GM12872 (cell line): Measurements from ENCODE around the gene LAMTOR4.

ENCODE experiments used
- TF ChIP-seq, protein P1 (sequence below): IDR thresholded peaks from 3 replicates; pipeline ENCODE4 v1.5.1; 2011; ENCODE audit warnings: low read depth, mild to moderate bottlenecking, low read length, moderate library complexity; ENCODE audit not compliant: insufficient read depth

The LAMTOR4 gene

DNA sequence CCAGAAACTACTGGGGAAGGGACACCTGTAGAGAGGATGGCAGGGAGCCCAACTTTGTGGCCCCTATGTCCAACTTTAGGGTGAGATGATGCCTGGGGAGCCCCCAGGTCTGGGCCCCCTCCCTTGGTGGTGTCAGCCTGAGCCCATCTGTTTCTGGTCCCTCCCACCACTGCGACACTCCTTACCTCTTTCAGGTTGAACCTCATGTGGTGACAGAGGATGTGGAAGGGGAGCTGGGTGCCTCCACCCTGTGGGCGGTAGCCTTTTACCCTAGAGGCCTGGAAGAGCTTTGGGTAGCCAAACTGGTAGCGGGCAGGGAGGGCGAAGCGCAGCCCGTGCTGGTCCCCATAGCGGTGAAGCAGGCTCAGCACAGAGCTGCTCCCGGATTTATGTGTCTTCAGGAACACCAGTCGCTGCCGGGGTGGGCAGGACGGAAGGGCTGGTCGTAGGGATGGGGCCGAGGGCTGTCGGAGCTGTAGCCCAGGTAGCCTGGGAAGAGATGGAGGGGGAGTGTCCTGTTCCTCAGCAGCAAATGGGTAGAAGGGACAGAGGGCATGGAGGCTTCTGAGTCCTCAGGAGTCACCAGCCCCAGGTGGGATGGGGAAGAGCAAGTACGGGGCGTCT is 17.7 kb downstream of the LAMTOR4 start:
- TF ChIP-seq, protein P1, sequence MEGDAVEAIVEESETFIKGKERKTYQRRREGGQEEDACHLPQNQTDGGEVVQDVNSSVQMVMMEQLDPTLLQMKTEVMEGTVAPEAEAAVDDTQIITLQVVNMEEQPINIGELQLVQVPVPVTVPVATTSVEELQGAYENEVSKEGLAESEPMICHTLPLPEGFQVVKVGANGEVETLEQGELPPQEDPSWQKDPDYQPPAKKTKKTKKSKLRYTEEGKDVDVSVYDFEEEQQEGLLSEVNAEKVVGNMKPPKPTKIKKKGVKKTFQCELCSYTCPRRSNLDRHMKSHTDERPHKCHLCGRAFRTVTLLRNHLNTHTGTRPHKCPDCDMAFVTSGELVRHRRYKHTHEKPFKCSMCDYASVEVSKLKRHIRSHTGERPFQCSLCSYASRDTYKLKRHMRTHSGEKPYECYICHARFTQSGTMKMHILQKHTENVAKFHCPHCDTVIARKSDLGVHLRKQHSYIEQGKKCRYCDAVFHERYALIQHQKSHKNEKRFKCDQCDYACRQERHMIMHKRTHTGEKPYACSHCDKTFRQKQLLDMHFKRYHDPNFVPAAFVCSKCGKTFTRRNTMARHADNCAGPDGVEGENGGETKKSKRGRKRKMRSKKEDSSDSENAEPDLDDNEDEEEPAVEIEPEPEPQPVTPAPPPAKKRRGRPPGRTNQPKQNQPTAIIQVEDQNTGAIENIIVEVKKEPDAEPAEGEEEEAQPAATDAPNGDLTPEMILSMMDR = no peak

DNA sequence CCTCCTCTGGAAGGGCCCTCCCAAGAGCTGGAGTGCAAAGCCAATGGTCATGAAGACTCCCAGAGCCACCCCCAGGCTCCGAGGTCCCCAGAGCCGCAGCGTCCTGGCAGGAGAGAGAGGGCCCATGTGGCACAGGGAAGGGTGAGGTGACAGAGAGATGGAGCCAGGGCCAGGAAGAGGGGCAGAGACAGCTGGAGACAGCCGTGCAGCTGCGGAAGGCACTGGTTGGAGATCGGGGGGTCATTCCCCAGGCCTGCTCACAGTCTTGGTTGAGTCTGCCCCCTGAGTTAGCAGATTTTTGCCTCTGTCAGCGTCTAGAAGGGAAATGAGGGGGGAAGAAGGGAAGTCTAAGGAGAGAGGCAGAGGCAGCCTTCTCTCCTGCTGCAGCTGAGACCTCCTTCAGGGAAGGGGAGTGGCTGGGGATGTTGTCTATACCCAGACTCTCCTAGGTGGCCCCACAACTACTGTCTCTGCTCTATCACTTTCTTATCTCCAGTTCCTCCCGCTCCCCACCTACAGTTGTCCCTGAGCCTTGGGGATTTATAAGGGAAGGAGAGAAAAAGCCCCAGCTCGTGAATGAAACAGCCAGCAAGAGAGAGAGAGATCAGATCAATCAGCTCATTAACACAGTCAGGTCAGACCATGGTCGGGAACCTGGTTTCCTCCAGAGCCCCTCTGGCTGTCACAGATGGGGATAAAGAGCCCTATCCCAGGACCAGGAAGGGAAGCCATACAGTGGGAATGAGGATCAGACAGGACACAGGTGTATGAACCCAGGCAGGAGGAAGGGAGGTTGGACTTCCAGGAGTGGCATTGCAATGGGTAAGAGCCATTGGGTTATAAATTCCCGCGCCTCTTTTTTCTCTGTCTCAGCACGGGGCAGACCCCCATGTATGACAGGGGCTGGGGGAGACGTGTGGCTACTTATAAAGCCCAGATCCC is 18.5 kb downstream of the LAMTOR4 start:
- TF ChIP-seq, protein P1 = no peak

DNA sequence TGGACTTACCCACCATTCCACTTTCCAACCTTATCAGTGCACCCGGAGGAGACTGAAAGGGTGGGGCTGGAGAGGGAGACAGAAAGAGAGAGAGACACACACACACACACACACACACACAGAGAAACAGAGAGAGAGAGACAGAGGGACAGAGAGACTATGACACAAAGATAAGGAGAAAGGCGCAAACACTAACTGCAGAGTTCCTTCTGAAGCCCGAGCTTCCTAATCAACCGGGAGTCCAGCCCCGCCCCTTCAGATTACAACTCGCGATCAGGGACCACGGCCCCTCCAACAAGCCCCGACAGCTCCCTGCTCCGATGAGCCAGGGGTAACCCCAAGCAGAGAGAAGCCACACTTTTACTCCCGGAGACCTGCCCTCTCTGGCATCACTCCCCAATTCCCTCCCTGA is 19.2 kb downstream of the LAMTOR4 start:
- TF ChIP-seq, protein P1 = no peak

DNA sequence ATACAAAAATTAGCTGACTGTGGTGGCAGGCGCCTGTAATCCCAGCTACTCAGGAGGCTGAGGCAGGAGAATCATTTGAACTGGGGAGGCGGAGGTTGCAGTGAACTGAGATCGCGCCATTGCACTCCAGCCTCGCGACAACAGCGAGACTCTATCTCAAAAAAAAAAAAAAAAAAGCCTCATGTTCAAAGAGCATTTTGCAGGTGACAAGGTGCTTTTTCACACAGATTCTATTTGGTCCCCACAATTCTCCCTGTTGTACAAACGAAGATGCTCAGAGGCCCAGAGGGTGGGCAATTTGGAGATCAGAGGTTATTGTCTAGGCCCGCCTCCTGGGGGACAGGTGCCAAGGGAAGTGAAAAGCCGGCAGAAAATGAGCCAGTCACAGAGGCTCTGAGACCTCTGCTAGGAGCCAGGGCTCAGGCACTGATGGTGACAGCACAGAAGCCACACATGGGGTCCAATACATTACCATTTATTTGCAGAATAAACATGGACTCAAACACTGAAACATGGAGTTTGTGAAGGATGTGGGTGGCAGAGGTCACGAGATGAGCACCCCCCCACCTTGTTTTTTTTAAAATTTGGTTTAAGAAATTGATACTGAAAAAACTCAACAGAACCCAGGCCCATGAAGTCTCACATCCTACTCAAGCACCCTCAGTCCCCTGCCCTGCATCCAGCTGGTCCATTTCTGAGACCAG is 20.6 kb downstream of the LAMTOR4 start:
- TF ChIP-seq, protein P1 = no peak

DNA sequence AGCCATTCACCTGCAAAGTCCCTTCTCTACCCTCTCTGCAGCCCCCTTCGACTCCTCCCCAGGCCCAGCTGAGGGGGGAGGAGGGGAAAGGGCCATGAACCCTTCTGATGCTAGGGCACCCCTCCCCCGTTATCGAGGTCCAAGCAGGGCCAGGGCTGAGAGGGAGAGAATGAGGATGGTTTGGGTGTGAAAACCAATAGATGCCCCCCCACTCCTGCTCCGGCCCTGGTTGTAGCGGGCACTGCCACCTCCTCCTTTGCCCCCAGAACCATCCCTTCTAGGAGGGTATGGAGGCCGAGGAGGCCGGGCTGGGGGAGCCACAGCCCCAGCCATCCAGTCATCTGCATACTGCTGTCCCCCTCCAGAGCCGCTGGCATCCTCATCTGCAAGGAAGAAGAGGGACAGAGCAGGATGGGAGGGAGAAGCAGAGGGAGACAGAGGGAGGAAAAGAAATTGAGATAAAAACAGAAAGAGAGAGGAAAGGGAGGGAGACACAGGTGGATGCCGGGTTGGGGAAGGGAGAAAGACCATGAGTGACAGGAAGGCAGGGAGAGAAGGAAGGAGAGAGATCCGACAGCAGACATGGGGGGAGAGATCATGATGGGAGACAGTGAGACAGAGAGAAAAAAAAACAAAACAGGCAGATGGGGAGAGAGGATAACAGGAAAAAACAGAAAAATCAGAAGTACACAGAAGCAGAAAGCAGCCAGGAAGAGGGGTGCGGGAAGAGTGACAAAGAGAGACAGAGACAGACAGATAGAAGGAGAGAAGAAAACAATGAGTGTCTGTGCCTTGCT is 21.6 kb downstream of the LAMTOR4 start:
- TF ChIP-seq, protein P1 = no peak

DNA sequence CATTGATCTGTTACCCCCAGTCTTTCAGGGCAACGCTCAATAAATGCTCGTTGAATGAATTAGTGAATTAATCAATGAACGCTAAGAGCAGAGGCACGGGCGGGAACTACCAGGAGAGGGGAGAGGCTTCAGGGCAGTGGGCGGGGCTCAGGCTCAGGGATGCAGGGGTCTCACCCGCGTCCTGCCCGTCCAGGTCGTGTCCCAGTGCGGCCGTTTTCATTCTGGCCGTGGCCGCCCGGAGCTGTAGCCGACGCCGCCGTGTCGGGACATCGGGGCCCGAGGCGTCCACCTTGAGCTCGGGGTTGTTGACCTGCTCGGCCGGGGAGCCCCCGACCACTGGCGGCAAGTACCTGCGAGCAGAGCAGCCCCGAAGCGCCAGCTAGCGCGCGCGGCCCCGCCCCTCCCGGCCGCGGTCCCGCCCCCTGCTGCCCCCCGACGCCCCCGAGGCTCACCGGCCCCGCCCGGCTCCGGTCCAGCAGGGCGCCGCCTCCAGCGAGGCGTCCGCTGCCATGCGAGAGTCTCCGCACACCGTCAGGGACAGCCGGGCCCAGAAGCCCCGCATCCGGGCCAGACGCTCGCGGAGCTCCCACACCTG is 22.5 kb downstream of the LAMTOR4 start:
- TF ChIP-seq, protein P1 = no peak
